Fibroblast of the aortic adventitia (primary cell): ENCODE data around the gene BCORL1. TPM values are rescaled to one million over a fixed set of nuclear protein-coding genes. Genes with fewer than 3 reads are reported as not detected.

Experiments
- DNase-seq: peaks from one replicate; pipeline ENCODE4 v3.0.0-alpha.2; 2010; ENCODE audit warnings: low read depth
- H3K4me3 ChIP-seq: 2 replicates; pipeline ENCODE4 v1.5.1; 2011; ENCODE audit warnings: low read depth, mild to moderate bottlenecking, control low read depth, low read length, moderate library complexity
- total RNA-seq: library from RNA; depleted of rRNA; stranded (reverse); fragments of >200 nt; gene quantifications from 2 replicates; pipeline ENCODE4 v1.2.3, GENCODE V29; 2012; ENCODE audit warnings: low replicate concordance
- TF ChIP-seq, protein P1 (sequence below): IDR thresholded peaks from 2 replicates; pipeline ENCODE4 v1.5.1; 2011; ENCODE audit warnings: mild to moderate bottlenecking, low read length, control low read depth, inconsistent platforms; ENCODE audit not compliant: insufficient read depth

Gene BCORL1
- total RNA-seq, 1 donor, result 1.9 TPM

DNA sequence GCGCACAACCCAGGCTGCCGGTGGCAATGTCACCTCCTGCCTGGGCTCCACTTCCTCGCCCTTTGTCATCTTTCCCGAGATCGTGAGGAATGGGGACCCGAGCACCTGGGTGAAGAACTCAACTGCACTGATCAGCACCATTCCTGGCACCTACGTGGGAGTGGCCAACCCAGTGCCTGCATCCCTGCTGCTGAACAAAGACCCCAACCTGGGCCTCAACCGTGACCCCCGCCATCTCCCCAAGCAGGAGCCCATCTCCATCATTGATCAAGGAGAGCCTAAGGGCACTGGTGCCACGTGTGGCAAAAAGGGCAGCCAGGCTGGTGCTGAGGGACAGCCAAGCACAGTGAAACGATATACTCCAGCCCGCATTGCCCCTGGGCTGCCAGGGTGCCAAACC lies 32.3 kb downstream of the BCORL1 start:
- no peak overlapping the region for H3K4me3 ChIP-seq
- TF ChIP-seq, protein P1, sequence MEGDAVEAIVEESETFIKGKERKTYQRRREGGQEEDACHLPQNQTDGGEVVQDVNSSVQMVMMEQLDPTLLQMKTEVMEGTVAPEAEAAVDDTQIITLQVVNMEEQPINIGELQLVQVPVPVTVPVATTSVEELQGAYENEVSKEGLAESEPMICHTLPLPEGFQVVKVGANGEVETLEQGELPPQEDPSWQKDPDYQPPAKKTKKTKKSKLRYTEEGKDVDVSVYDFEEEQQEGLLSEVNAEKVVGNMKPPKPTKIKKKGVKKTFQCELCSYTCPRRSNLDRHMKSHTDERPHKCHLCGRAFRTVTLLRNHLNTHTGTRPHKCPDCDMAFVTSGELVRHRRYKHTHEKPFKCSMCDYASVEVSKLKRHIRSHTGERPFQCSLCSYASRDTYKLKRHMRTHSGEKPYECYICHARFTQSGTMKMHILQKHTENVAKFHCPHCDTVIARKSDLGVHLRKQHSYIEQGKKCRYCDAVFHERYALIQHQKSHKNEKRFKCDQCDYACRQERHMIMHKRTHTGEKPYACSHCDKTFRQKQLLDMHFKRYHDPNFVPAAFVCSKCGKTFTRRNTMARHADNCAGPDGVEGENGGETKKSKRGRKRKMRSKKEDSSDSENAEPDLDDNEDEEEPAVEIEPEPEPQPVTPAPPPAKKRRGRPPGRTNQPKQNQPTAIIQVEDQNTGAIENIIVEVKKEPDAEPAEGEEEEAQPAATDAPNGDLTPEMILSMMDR, result no peak
- DNase-seq, result no peak

DNA sequence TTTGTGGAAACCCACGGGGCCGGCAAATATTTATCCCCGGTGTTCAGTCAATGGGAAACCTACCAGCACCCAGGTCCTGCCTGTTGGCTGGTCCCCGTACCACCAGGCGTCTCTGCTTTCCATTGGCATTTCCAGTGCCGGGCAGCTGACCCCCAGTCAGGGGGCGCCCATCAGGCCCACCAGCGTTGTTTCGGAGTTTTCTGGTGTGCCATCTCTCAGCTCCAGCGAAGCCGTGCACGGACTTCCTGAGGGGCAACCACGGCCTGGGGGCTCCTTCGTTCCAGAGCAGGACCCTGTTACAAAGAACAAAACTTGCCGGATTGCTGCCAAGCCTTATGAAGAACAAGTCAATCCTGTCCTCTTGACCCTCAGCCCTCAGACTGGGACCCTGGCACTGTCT lies 32.7 kb downstream of the BCORL1 start:
- TF ChIP-seq, protein P1, result no peak
- no peak overlapping the region for H3K4me3 ChIP-seq
- no peak for DNase-seq

DNA sequence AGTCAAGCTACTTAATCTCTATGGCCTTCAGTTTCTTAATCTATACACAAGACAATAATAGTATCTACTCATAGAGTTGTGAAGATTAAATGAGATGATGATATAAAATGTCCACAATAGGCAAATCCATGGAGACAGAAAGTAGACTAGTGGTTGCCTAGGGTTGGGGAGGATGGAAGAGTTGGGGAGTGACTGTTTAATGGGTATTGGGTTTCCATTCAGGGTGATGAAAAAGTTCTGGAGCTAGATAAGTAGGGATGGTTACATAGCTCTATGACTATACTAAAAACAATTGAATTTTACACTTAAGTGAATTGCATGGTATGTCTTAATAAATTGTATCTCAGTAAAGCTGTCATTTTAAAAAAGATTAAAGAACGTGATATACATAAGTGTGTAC lies 35.7 kb downstream of the BCORL1 start:
- H3K4me3 ChIP-seq, result no peak overlapping the region
- DNase-seq, result no peak
- TF ChIP-seq, protein P1, result no peak

DNA sequence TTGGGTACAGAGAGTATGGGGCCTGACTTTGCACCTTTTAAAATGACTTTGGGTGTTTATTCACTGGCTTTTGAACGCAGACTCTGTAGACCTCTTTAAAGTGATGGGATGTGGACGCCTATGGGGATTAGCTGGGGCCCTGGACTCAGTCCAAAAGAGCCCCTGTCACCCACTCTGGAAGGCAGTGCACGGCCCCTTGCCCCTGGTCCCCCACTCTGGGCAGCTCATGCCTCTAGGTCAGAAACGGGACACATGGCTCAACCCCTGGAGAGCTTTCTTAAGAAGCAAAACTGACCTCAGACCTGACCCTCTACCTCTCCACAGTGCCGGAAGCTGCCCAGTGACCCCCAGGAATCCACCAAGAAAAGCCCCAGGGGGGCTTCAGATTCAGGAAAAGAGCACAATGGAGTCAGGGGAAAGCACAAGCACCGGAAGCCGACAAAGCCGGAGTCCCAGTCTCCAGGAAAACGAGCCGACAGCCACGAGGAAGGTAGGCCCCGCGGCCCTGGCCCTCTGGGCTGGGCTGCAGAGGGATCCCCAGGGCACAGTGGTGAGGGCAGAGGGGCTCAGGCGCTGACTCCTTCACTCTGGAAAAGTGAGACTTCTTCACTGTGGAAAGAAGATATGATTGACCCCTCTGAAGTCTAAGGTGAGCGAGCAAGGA lies 38.4 kb downstream of the BCORL1 start:
- H3K4me3 ChIP-seq, result no peak overlapping the region
- no peak for DNase-seq
- TF ChIP-seq, protein P1, result no peak

DNA sequence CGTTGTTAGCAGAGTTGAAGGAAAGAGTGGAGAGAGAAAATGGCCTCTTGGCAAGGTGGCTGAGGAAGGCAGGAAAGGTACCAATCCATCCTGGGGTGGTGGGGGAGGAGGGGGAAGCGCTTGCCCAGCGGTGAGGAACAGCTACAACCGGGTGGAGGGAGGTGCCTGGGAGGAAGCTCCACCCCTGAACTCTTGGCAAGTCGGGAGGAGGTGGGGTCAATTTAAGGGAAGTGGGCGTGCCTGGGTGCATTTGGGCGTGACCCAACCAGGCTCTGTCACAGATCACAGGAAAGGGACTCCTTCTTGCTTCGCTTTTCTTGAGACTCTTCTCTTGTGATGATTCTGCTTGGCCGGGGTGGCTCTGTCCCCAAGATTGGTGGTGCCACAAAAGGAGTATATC lies 41.7 kb downstream of the BCORL1 start:
- DNase-seq, result peak; percentile 67
- TF ChIP-seq, protein P1, result no peak
- H3K4me3 ChIP-seq, result no peak overlapping the region

DNA sequence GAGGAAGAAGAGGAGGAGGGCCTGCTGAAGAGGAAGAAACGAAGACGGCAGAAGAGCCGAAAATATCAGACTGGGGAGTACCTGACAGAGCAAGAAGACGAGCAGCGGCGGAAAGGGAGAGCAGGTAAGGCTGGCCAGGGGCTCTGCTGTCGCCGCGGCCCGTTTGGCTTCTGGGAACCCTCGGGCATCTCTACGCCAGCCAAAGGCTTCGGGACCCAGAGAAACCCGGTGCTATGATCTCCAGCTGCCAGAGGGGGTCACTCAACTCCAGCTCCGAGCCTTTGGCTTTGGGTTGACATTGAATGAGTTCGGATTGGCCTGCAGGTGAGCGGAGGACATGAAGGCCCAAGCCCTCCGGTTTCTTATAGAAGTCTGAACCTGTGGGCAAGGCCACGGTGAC lies 42.8 kb downstream of the BCORL1 start:
- no peak for DNase-seq
- TF ChIP-seq, protein P1, result no peak
- no peak overlapping the region for H3K4me3 ChIP-seq

DNA sequence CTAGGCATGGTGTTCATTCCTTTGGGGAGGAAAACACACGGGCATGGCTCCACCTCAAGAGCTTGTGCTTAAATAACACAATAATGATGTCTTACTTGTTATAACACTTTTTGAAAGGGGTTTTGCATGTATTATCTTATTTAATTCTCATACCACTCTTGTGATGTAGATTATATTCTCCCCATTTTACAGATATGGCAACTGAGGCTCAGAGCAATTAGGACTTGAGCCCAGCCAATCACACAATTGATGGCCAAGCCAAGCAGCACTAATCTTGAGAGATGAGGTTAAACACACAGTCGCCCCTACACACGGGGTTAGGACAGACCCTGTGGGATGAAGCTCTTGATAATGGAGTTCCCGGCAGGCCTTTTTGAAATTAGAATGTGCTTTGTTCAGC lies 45.1 kb downstream of the BCORL1 start:
- no peak for DNase-seq

More for the DNA sequence above, 45.1 kb downstream of the BCORL1 start:
- TF ChIP-seq, protein P1, result no peak
- no peak overlapping the region for H3K4me3 ChIP-seq
